Dendritic cell treated with granulocyte-macrophage colony-stimulating factor and Interleukin-4, amounts not matched to agents 40 ng/mL and 50 ng/mL, for 4 days (primary cell): ENCODE results near the gene BRD2.
A peak's percentile ranks its signal among the peaks of the same experiment; 100 is the strongest.

Experiments used
- H3K27ac Mint-ChIP-seq: one replicate; pipeline ENCODE4 v1.8.0; 2022; ENCODE audit warnings: mild to moderate bottlenecking, mixed read lengths
- H3K27me3 Mint-ChIP-seq: one replicate; pipeline ENCODE4 v1.8.0; 2022; ENCODE audit warnings: mild to moderate bottlenecking, mixed read lengths
- H3K36me3 Mint-ChIP-seq: one replicate; pipeline ENCODE4 v1.8.0; 2022; ENCODE audit warnings: low read depth, mixed read lengths
- H3K4me1 Mint-ChIP-seq: one replicate; pipeline ENCODE4 v1.8.0; 2022; ENCODE audit warnings: low read depth, mixed read lengths
- H3K4me3 Mint-ChIP-seq: one replicate; pipeline ENCODE4 v1.8.0; 2022; ENCODE audit warnings: mild to moderate bottlenecking, moderate library complexity, mixed read lengths
- H3K9me3 Mint-ChIP-seq: one replicate; pipeline ENCODE4 v1.8.0; 2022; ENCODE audit warnings: mixed read lengths
- intact Hi-C: fragments of 100-400 bp; cut with micrococcal nuclease; formaldehyde crosslinking; loops from one replicate; pipeline ENCODE4 v1.15.0; 2022

BRD2 gene

GRCh38 chr6:32954986-32955802, 13.2 kb upstream of the BRD2 start:
- peak overlapping the region; percentile 30 for H3K27ac Mint-ChIP-seq
- intact Hi-C loops, result loop anchor here (1.0 kb wide), 1 partner anchor 11 kb away; no protein-coding TSS in a partner anchor
- no peaks in the 10 kb centered on the region for H3K9me3 Mint-ChIP-seq
- H3K4me3 Mint-ChIP-seq, result no peak overlapping the region
- H3K4me1 Mint-ChIP-seq, result peaks cover 55% of the 10 kb centered on the region
- no peaks in the 10 kb centered on the region for H3K27me3 Mint-ChIP-seq
- peaks cover 64% of the 10 kb centered on the region for H3K36me3 Mint-ChIP-seq

GRCh38 chr6:32956176-32956575, 12.2 kb upstream of the BRD2 start:
- Mint-ChIP-seq H3K36me3 (peaks cover 54% of the 10 kb centered on the region), H3K27me3 (no peaks in the 10 kb centered on the region), H3K4me3 (no peak overlapping the region), H3K4me1 (peaks cover 52% of the 10 kb centered on the region), H3K27ac (peak overlapping the region; percentile 30), H3K9me3 (no peaks in the 10 kb centered on the region)
- intact Hi-C loops, result no loop called here

GRCh38 chr6:32960563-32960962, 7.8 kb upstream of the BRD2 start:
- Mint-ChIP-seq H3K4me1 (peaks cover 64% of the 10 kb centered on the region), H3K4me3 (no peak overlapping the region), H3K36me3 (peaks cover 26% of the 10 kb centered on the region), H3K27ac (peak overlapping the region; percentile 7), H3K9me3 (no peaks in the 10 kb centered on the region), H3K27me3 (no peaks in the 10 kb centered on the region)
- intact Hi-C loops, result no loop called here

GRCh38 chr6:32962213-32962826, 6.1 kb upstream of the BRD2 start:
- H3K27me3 Mint-ChIP-seq, result no peaks in the 10 kb centered on the region
- no peaks in the 10 kb centered on the region for H3K9me3 Mint-ChIP-seq
- intact Hi-C loops, result no loop called here
- H3K4me3 Mint-ChIP-seq, result no peak overlapping the region
- H3K4me1 Mint-ChIP-seq, result peaks cover 67% of the 10 kb centered on the region
- peaks cover 22% of the 10 kb centered on the region for H3K36me3 Mint-ChIP-seq
- no peak overlapping the region for H3K27ac Mint-ChIP-seq

- intact Hi-C loops, result no loop called here
- H3K4me1 Mint-ChIP-seq, result peaks cover 73% of the 10 kb centered on the region
- H3K9me3 Mint-ChIP-seq, result no peaks in the 10 kb centered on the region
- H3K27me3 Mint-ChIP-seq, result no peaks in the 10 kb centered on the region
- no peak overlapping the region for H3K4me3 Mint-ChIP-seq
- peaks cover 29% of the 10 kb centered on the region for H3K36me3 Mint-ChIP-seq
- H3K27ac Mint-ChIP-seq, result no peak overlapping the region
Observed at GRCh38 chr6:32963866-32964265, 4.5 kb upstream of the BRD2 start.

GRCh38 chr6:32964776-32965175, 3.6 kb upstream of the BRD2 start:
- intact Hi-C loops, result loop anchor here (5.0 kb wide), 1 partner anchor 72 kb away; no protein-coding TSS in a partner anchor
- Mint-ChIP-seq H3K36me3 (peaks cover 33% of the 10 kb centered on the region), H3K9me3 (no peaks in the 10 kb centered on the region), H3K4me1 (peaks cover 73% of the 10 kb centered on the region), H3K27ac (no peak overlapping the region), H3K4me3 (no peak overlapping the region), H3K27me3 (no peaks in the 10 kb centered on the region)

GRCh38 chr6:32967151-32968091, 973 bp upstream of the BRD2 start:
- Mint-ChIP-seq H3K4me3 (peak overlapping the region; percentile 97), H3K36me3 (peaks cover 58% of the 10 kb centered on the region), H3K27ac (peak overlapping the region; percentile 100), H3K4me1 (peaks cover 52% of the 10 kb centered on the region), H3K27me3 (no peaks in the 10 kb centered on the region), H3K9me3 (no peaks in the 10 kb centered on the region)
- intact Hi-C loops, result loop anchor here (5.0 kb wide), 1 partner anchor 75 kb away; no protein-coding TSS in a partner anchor

- Mint-ChIP-seq H3K4me3 (peak overlapping the region; percentile 97), H3K36me3 (peaks cover 74% of the 10 kb centered on the region), H3K27me3 (no peaks in the 10 kb centered on the region), H3K9me3 (no peaks in the 10 kb centered on the region), H3K4me1 (peaks cover 44% of the 10 kb centered on the region), H3K27ac (peak overlapping the region; percentile 100)
- intact Hi-C loops, result loop anchor here (5.0 kb wide), 1 partner anchor 77 kb away; no protein-coding TSS in a partner anchor
Observed at GRCh38 chr6:32968867-32969684, 682 bp downstream of the BRD2 start.

GRCh38 chr6:32969685-32970412, 1.5 kb downstream of the BRD2 start:
- peak overlapping the region; percentile 100 for H3K27ac Mint-ChIP-seq
- H3K4me1 Mint-ChIP-seq, result peaks cover 40% of the 10 kb centered on the region
- no peaks in the 10 kb centered on the region for H3K9me3 Mint-ChIP-seq
- peak overlapping the region; percentile 97 for H3K4me3 Mint-ChIP-seq
- no peaks in the 10 kb centered on the region for H3K27me3 Mint-ChIP-seq
- intact Hi-C loops, result loop anchor here (5.0 kb wide), 3 partner anchors 33 to 128 kb away; partner anchors contain the start of gene PSMB8
- peaks cover 82% of the 10 kb centered on the region for H3K36me3 Mint-ChIP-seq

GRCh38 chr6:32970413-32971241, 2.2 kb downstream of the BRD2 start:
- Mint-ChIP-seq H3K9me3 (no peaks in the 10 kb centered on the region), H3K27ac (peak overlapping the region; percentile 100), H3K36me3 (peaks cover 83% of the 10 kb centered on the region), H3K27me3 (no peaks in the 10 kb centered on the region), H3K4me1 (peaks cover 40% of the 10 kb centered on the region), H3K4me3 (peak overlapping the region; percentile 97)
- intact Hi-C loops, result loop anchor here (5.0 kb wide), 2 partner anchors 33 to 128 kb away; partner anchors contain the start of gene PSMB8

- intact Hi-C loops, result loop anchor here (5.0 kb wide), 2 partner anchors 34 to 129 kb away; partner anchors contain the start of gene PSMB8
- Mint-ChIP-seq H3K27ac (peak overlapping the region; percentile 100), H3K4me3 (peak overlapping the region; percentile 97), H3K36me3 (peaks cover 89% of the 10 kb centered on the region), H3K9me3 (no peaks in the 10 kb centered on the region), H3K27me3 (no peaks in the 10 kb centered on the region), H3K4me1 (peaks cover 40% of the 10 kb centered on the region)
Observed at GRCh38 chr6:32971242-32971580, 2.8 kb downstream of the BRD2 start.
